MM.1S (cell line): Measurements from ENCODE around the gene COQ2.

ENCODE experiments used
- CTCF ChIP-seq: fragments of 300-600 bp; sonication (generic); IDR thresholded peaks from 2 replicates; pipeline ENCODE4 v1.5.1; 2016; ENCODE audit warnings: antibody characterized with exemption, low read length, mixed read lengths
- EZH2 ChIP-seq: fragments of 300-600 bp; sonication (generic); optimal IDR thresholded peaks from 2 replicates; pipeline ENCODE3; 2017; ENCODE audit warnings: low read depth, mild to moderate bottlenecking, antibody characterized with exemption, low read length, mixed read lengths

GRCh38 chr4:83251447-83251830, 33.2 kb downstream of the COQ2 start:
- TF ChIP-seq EZH2 = no peak
- TF ChIP-seq CTCF = no peak
